Neural progenitor cell (in vitro differentiated cells): ENCODE data around the gene SERGEF.

Experiments
- CTCF ChIP-seq: fragments of 200-600 bp; sonication (generic); IDR thresholded peaks from 2 replicates; pipeline ENCODE4 v1.5.1; 2017; ENCODE audit warnings: antibody characterized with exemption, mild to moderate bottlenecking
- EZH2 ChIP-seq: fragments of 200-600 bp; sonication (generic); IDR thresholded peaks from 2 replicates; pipeline ENCODE4 v1.6.1; 2017; ENCODE audit warnings: antibody characterized with exemption, mild to moderate bottlenecking, moderate library complexity

GRCh38 chr11:17743026-17743807 is 269.6 kb downstream of the SERGEF start:
- TF ChIP-seq CTCF, result no peak
- no peak for TF ChIP-seq EZH2
